Stimulated activated CD4-positive, alpha-beta T cell treated with anti-CD3 and anti-CD28 coated beads, TNF-alpha, amount 100 ng/mL, for 48 hours (primary cell): ENCODE measurements around the gene ARHGEF3.

ENCODE experiments used
- DNase-seq, 3 donors: peaks; one replicate each; pipeline ENCODE4 v3.0.0-alpha.2; 2020; ENCODE audit warnings: low read depth in 3 of 3

The ARHGEF3 gene

DNA sequence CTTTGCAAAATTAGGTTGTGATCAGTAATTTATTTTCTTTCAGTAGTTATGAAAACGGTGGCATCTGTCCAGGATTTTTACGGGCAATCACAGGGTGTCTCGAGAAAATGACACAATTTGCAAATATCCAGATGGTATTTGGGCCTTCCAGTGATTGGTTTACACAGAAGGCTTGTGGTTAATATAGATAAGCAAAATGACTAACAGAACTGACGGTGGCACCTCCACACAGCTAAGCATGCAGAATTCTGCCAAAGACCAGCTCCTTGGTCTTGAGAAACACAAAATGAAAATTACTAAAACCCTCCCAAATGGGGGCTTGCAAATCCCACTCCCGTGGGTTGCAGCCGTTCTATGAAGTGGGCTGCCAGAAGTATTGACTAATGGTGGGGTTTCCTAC lies 5.5 kb downstream of the ARHGEF3 start:
- DNase-seq, result no peak

DNA sequence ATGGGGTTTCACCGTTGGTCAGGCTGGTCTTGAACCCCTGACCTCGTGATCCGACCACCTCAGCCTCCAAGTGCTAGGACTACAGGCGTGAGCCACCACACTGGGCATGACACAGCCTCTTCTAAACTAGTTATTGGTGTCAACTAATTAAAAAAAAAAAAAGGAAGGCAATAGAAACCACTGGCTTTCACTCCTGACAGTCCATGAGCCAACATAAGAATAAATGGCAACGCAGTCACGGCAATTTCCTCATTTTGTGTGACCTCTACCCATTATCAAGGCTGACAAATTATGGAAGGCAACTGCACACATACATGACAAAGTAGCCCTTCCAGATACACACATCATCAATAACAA lies 5.9 kb downstream of the ARHGEF3 start:
- no peak for DNase-seq

DNA sequence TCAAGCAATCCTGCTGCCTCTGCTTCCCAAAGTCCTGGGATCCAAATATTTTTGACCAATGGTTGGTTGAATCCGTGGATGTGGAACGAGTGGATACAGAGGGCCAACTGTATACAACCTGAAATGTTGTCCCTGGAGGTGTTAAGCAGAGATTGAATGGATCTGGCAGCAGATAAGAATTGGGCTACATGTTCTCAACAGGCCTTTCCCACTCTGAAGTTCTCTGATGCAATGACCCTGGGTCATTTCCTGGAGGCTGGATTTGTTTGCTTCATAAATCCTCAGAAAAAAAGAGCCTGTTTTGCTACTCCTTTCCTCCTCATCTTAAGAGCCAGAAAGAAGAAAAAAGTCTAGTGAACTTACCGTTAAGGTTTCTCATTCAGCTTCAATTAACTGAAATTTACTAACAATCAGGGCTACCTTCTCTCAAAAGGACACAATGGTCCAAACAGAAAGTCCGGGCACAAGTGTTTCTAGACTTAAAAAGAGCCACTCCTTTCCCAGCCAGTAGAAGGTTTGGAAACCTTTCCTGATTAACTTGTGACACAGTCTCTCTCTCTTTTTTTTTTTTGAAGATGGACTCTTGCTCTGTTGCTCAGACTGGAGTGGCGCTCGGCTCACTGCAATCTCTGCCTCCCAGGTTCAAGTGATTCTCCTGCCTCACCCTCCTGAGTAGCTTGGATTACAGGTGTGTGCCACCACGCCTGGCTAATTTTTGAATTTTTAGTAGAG lies 6.5 kb downstream of the ARHGEF3 start:
- no peak for DNase-seq

DNA sequence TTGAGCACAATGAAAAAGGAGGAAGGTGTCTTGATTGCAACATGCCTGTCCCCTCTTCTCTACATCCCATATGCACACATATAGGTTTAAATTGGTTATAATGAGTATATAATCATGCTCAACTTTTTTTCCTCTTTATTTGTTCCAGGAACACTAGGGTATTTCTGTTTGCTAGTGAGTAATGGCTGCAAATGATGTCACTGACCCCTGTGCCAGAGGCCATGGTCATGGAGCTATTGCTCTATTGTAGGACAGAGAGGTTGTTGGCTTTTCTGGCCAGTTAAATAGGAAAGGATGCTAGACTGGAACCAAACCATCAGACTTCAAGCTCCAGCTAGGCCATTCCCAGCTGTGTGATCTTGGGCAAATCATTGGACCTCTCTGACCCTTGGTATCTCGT lies 9.6 kb downstream of the ARHGEF3 start:
- DNase-seq, result no peak

DNA sequence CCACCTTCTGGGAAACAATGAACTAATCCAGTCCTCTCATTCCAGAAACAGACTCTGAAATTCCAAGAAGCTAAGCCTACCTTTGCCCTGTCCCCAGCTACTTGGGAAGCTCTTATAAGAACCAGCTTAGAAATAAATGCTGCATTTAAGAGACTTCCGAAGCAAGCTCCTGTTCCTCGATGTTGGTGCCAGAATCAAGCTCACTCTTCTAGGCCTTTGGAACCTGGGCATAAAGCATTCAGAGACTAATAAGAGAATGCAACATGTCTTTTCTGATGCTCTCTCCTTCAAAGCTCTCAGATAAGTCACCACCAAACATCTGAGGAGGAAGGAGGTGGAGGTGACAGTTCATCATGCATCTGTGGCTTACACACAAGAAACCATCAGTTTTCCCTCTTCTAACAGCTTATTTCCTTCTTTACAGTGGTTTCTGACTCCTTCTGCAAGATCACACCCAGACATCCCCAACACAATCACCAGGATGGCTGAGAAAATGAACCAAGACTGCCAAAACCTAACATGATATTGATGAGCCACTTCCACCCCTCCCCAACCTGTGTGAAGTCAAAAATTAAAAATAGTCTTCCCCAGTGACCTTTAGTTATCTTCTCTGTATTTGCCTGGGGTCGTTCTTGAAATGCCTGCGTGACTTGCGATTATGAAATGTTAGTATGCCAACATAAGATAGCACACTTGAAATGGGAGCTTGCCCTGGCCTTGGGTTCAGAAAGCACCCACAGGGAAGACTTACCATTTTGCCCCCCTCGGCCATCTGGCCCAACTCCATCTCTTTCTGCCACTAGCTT lies 11.5 kb downstream of the ARHGEF3 start:
- DNase-seq, result no peak

DNA sequence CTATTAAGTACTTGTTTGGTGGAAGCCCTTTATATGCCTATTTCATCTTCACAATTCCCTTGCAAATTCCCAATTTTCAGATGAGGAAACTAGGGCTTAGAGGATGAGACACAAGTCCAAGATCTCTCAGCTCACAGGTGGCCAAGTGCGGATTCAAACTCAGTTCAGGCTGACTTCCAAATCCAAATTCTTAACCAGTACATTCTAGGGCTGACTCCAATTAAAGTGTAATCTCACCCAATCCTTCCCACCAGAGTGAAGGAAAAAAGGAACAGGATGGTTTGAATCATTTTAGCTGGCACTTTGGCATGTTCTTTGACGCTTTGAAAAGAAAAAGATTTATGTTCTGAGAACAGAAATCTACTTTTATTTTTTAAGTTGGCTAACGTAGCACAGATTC lies 12.7 kb downstream of the ARHGEF3 start:
- no peak for DNase-seq

- no peak for DNase-seq
Observed at GRCh38 chr3:56788521-56788920, 13.2 kb downstream of the ARHGEF3 start.

- no peak for DNase-seq
Observed at GRCh38 chr3:56787784-56788256, 13.9 kb downstream of the ARHGEF3 start.

DNA sequence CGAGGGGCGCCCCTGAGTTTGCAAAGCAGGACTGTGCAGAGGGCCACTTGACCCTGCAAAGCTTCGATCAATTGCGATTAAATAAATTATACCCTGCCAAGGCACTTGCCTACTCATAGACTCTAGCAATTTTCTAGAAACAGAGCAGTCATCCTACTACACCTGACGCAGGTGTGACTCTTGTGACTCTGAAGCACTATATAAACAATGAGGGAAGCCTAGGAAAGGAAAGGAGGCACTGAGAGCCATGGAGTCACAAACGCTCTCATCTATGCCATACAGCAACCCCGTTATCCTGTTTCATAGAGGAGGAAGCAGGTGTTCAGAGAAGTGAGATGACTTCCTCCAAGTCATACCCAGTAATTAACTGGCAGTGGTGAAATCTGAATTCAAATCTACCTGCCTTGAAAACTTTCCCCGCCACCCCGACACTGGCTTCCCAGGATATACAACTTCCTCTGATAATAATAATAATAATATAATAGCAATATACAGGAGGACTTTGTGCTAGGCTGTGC lies 14.4 kb downstream of the ARHGEF3 start:
- DNase-seq, result no peak

GRCh38 chr3:56785499-56785898 lies 16.2 kb downstream of the ARHGEF3 start:
- DNase-seq, result no peak

GRCh38 chr3:56784448-56785001 lies 17.2 kb downstream of the ARHGEF3 start:
- DNase-seq, result no peak

DNA sequence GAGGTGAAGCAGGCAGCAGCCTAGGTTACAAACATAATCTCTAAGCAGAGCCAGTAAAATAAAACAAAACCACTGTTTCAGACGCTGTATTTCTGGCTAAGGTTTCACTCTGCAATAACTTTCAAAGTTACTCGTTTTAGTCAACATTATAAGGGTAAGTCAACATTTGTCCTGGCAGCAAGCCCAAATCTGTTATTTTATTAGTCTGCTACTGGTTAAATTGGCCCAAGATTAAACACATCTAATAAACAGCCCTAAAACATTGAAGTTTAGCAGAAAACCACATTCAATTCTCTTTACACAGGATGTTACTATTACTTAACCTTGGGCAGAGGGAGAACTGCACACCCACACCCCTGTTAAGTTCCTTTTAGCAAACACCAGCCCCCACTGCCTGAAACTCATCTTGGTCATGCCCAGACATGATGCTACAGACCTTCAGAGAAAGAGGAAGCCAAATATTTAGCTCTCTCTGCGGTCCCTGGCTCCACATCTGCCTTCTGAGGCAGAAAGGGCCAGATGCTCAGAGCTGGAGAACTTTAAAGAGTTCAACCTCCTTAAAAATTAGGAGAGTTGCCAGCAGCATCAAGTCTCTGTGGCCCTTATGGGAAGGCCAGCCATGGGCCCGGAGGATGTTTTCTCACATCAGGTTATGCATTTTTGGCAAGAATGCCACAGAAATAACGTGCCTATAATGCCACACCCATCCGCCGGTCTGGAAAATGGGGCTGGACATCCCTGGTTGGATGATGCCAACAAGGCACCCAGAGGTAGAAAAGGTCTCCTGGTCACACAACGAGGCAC lies 17.9 kb downstream of the ARHGEF3 start:
- DNase-seq, result peak; percentile 32 to 55 (median 53)

DNA sequence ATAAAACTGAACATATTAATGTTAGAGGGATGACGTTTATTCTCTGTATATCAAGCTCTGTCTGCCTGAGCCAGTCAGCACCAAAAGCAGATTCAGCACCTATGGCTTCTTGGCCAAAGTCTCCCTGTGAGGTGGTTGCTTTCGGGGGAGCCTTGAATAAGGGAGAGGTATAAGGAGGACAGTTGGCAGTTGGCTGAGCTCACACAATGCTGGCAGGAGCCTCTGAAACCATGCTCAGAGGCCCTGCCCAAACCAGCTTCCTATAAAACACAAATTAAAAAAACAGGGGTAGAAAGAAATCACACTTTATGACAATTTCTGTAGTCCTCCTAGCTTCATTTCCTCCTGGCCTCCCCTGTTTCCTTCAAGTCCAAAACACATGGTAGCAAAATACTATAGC lies 18.8 kb downstream of the ARHGEF3 start:
- no peak for DNase-seq

GRCh38 chr3:56782215-56782614 lies 19.5 kb downstream of the ARHGEF3 start:
- DNase-seq, result no peak

GRCh38 chr3:56781762-56782161 lies 20.0 kb downstream of the ARHGEF3 start:
- DNase-seq, result no peak

- no peak for DNase-seq
Observed at GRCh38 chr3:56780936-56781335, 20.8 kb downstream of the ARHGEF3 start.

- no peak for DNase-seq
Observed at GRCh38 chr3:56778893-56779292, 22.9 kb downstream of the ARHGEF3 start.

DNA sequence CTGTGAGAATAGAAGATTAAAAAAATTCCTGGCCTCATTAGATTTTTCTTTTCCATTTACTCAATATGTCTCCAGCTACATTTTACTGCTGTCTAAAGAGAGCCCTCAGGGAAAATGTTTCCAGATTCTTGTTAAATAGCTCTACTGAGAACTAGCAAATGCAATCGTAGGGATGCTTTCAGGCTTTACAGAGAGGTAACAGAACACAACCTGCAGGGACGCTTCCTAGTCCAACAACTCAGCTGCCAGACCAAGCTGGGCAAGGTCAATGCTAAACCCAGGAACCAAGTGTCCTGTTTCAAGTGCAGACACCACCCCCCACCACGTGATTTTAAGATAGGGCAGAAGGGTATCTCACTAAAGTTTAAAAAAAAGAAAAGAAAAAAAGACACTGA lies 25.2 kb downstream of the ARHGEF3 start:
- no peak for DNase-seq

DNA sequence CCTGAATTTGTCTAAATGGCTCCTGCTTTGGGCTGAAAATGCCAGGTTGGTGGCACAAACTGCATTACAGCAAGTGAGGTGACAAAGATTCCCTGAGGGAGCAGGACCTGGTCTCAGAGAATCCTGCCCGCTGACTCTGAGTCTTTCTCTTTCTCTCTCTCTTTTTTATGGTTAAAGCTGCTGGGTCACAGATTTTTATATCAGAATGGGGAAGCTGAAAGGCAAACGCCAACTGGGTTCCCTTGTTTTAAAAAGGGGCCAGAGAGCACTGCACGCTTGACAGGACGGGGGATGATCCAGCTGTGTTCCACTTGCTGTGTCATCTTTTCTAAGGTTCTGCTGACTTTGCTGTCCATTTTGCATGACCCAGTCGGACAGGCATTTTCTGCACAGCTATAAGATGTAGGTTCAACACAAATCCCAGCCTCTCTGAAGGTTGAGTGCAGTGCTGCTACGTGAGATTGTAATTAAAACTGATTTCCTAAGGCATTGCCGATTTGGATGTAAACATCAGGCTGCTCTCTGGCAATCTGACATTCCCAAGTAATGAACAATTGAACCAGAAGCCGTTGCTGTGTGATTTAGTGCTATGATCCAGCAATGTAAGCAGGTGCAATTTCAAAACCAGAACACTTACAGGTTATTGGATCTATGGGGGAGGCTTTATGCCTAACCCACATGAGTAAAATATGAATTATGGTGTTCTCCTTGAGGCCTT lies 25.8 kb downstream of the ARHGEF3 start:
- no peak for DNase-seq

- DNase-seq, result no peak
Observed at GRCh38 chr3:56775445-56775837, 26.3 kb downstream of the ARHGEF3 start.

- DNase-seq, result no peak
Observed at GRCh38 chr3:56773986-56774385, 27.8 kb downstream of the ARHGEF3 start.
